GM21360 (cell line): Measurements from ENCODE around the gene ASB4.

Experiments
- ATAC-seq: cut with Tn5 transposase; IDR thresholded peaks from one replicate; pipeline ENCODE4 v1.9.1; 2021; ENCODE audit warnings: mild to moderate bottlenecking, moderate library complexity; ENCODE audit not compliant: unreplicated experiment

ASB4 gene

DNA sequence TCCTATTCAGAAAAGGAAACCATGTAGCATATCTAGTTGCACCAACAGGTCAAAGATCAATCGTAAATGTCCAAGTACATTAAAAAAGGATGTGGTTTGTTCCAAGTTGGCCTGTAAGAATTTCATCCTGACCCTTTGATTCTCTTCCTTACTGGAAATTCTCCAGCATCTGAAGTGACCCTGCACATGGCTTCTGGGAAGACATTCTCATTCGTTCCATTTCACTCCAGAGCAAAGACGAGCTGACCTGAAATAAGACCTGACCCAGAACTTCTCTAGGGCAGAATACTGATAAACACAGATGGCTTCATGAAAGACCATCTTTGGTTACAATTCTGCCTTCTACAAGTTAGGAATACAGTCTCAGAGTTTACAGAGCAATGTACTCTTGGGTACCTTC lies 39.8 kb downstream of the ASB4 start:
- no peak for ATAC-seq

DNA sequence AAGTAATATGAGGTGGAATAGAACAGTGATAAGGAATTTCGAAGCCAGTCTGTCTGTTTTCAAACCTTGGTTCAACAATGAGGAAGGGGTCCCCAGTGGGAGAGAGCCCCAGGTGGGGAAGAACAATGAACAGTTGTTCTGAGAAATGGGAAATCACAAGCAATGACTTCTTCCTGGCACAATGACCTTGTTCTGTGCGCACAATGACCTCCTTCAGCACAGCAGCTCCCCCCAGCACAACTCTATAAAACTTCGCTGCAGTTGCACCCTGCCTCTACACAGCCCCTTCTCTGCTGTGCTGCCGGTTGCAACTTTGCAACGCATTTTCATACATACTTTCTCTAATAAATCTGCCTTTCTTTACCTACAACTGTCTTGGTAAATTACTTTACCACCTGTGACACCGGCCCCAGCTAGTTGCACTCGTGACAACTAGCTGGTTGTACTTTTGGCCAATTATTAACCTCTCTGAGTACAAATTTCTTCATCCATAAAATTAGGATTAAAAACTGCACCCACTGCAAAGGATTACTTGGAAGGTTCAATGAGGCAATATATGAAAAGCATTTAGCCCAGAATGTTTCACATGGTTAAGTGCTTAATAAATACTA lies 40.5 kb downstream of the ASB4 start:
- no peak for ATAC-seq

DNA sequence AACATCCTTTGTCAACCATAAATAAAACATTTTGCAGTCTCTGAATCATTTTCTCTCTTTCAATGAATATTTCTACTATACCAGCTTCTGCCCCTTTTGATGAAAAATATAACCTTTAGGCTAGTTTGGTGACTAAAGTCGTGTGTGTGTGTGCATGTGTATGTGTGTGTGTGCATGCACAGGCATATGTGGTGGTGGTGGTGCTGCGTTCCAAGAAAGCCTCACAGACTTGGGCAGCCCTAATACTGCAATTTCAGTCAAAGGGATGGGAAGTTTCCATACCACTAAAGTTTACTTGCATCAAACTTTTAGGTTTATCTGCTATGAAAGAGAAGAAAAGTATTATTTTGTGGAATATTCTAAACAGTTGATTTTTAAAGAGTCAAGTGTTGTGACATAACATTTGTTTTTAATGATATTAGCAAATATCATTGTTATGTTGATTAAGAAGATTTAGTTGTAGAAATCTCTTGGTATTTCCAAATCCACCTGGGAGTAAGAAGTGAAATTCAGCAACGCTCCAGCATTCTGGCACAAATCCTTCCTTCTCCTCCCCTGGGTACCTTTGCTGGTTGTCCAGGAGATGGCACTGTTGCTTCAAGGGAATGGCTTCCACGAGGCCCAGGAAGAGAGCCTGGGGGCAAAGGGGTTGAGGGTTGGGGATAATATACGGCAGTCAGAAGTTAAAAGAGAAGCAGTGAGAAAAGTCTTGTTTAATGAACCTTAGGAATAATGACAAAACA lies 41.5 kb downstream of the ASB4 start:
- peak; percentile 71 for ATAC-seq

DNA sequence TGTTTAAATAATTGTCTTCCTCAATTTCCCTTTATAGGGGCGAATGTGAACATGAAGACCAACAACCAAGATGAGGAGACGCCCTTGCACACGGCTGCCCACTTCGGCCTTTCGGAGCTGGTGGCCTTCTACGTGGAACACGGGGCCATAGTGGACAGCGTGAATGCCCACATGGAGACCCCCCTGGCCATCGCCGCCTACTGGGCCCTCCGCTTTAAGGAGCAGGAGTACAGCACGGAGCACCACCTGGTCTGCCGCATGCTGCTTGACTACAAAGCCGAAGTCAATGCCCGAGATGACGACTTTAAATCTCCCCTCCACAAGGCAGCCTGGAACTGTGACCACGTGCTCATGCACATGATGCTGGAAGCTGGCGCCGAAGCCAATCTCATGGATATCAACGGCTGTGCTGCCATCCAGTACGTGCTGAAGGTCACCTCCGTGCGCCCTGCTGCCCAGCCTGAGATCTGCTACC lies 42.1 kb downstream of the ASB4 start:
- no peak for ATAC-seq

DNA sequence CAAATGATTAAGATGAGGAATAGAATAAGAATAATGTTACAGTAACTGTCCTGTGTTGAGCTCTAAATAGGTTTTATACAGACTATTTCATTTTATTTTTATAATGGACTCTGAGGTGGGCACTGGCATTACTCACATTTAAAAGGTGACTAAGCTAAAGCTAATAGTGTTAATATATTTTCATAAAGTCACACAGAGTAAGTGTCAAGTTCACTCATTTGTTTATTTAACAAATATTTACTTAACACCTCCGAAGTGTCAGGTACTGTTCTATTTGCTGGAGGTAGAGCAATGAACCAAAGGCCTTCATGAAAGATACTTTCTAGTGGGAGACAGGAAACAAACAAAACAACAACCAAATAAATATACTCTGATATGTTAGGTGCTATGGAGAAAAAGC lies 44.0 kb downstream of the ASB4 start:
- no peak for ATAC-seq

DNA sequence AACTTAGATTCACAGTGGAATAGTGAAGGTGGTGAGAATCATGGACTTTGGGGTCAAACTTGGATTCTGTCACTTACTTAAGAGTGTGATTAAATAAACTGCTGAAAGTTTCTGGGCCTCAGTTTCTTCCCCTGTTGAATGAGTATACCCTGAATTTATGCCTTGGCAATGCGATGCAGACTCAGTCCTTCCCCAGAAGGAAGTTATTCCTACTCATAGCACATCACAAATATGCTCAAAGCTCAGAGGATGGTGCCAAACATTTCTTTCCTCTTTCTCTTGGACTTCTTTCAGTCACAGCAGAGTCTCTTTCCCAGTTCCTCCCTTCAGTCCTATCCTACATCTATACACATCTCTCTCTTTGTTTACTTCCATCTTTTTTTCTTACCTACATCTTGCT lies 45.1 kb downstream of the ASB4 start:
- ATAC-seq, result no peak

DNA sequence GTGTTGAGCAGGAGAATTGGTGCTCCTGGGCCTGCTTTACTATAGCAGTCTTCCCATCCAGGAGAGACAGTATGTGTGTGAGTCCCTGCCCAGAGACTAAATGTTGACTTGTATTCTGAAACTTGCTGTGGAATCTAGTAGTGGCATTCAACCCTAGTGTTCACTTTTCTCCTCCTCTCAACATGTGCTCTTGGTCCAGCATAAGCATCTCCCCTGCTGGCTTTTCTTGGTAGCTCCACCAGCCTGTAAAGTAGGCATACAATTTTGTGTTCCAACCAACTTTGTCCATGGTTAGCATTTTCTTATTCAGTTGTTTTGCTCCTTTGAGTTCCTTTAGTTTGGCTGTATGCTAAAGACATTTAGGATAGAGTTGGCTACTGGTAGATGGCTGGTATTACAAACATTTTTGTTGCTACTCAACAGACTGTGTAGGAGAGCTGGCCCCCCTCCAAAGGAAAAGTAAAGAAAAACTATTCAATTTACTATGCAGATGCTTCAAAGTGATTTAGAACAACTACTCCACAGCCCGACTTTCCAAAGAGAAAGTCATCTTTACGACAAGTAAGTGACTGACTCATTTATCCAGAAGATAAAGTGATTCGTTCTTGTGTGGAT lies 46.0 kb downstream of the ASB4 start:
- ATAC-seq, result no peak

DNA sequence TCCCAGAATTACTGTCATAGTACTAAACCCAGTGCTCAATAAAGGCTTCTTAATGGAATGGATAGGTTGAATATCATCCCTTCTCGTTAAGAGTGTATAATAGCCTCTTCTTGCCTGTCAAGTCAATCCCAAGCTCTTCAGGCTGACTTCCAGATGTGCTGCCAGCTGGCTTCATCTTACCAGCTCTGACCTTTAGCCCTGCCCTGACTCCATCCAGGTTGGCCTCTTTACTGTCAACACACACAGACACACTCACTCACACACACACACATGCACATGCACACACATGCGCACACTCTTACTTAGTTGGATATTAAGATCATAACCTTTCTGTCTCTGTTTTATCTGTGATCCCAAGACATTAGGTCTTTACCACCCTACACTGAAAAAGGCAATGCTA lies 49.1 kb downstream of the ASB4 start:
- no peak for ATAC-seq

DNA sequence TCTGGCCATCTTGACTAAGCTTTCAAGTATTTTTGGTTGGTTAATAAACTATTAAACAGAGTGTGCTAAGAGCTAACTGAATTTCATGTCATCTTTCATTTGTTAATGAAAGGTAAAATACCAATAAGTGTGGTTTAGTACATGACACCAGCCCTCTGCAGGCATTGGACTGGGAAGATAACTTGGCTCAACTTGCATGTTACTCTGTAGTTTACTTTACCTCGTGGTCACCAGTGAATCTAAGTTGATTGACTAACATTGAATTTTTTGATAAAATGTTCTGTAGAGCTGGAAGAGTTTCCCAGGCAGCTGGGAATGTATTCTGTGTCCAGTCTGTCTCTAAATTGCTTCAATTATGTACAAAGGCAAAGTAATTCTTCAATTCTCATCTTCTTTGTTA lies 49.9 kb downstream of the ASB4 start:
- no peak for ATAC-seq

DNA sequence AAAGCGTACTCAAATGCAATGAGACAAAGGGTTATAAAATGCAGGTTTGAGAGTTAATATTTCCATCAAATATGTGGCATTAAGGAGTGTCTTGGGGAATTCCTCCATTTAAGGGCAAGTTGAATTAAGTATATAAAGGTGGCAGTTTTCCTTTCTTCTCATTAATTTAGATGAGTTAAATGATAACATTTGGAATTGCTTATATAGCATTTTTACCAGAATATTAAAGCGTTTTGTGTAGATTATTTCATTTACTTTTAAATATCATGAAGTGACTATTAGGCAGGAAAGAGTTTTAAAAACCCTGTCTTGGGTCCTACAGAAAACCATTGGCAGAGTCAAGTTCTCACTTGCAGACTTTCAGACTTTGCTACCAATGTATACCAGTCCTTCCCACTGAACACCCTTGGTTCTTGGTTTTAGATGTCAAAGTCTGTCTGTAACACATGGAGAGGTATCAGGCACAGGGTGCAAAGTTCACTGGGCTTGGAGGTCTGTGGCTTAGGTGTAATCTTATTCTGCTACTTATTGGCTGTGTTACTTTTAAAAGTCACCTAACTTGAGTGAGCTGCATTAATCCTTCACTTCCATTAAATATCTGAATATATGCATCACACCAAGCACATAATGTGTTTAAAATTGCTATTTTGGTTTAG lies 51.0 kb downstream of the ASB4 start:
- no peak for ATAC-seq

DNA sequence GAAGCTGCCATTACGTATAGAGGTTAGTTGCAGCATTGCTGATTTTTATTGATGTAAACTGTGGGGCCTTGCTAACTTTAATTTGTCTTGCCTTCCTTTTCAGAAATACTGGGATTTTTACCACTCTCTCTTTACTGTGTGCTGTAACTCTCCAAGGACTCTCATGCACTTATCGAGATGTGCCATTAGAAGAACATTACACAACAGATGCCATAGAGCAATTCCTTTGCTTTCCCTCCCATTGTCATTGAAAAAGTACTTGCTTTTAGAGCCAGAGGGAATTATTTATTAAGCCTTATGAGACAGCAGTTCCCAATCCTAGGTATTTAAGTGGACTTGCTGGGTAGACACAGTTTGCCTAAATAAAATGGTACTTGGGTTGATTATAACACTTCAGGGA lies 51.7 kb downstream of the ASB4 start:
- no peak for ATAC-seq

DNA sequence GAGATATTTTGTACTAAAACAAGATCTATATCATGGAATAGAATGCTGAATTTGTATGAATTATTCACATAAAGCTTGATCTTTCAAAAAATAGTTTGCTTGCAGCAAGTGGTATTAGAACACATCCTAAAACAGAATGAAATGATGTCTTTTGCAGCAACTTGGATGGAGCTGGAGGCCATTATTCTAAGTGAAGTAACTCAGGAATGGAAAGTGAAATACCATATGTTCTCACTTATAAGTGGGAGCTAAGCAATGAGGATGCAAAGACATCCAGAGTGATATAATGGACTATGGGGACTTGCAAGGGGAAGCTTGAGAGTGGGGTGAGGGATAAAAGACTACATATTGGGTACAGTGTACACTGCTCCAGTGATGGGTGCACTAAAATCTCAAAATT lies 53.7 kb downstream of the ASB4 start:
- ATAC-seq, result no peak

DNA sequence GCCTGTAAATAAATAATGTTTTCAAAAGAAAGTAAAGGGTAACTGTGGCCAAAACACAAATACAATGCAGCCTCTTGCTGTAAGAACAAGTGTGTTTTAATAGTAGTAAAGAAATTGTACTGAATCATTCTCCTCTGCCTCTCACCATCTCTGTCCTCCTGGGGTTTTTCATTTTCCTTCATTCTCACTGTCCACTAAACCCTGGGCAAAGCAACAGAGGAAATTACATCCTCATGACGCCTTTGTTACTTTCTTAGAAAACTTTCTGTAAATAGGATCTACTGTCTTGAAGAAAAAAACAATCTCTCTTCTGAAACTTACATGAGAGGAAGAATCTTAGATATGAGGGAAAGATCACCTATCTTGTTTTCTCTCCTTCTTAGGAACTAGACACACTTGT lies 54.6 kb downstream of the ASB4 start:
- no peak for ATAC-seq

DNA sequence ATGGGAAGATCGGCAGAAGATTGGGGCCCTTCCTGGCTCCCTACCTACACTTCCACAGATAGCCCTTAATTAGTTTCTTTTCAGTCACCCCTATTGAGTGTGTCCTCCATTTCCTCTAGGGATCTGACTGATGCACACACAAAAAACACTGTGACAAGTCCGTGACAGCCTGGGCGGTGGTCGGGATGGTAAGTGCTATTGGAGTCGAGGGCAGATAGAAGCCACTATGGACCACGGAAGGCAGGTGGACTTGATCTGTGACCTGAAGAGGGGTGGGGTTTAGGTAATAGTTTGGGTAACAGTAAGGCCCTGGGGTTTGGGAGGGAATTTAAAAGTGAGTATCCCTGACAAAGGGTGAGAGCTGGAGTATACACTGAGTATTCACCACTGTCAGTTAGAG lies 57.6 kb downstream of the ASB4 start:
- no peak for ATAC-seq

DNA sequence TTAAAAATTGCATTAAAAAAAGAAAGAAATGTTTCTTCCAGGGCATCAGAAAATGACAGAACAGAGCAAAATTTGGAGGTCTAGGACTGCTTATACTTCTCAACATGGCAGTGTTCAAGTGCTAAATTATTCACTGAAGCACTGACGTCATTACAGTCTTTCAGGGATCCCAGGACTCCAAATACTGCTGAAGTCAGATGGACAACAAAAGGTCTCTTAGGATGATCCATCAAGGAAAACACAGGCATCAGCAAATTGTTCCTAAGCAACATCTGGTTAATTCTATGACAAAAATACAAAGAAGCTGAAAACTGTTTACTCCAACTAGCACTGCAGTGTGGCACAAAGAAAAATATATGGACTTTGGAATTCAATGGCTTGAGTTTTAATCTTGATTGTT lies 58.4 kb downstream of the ASB4 start:
- no peak for ATAC-seq

DNA sequence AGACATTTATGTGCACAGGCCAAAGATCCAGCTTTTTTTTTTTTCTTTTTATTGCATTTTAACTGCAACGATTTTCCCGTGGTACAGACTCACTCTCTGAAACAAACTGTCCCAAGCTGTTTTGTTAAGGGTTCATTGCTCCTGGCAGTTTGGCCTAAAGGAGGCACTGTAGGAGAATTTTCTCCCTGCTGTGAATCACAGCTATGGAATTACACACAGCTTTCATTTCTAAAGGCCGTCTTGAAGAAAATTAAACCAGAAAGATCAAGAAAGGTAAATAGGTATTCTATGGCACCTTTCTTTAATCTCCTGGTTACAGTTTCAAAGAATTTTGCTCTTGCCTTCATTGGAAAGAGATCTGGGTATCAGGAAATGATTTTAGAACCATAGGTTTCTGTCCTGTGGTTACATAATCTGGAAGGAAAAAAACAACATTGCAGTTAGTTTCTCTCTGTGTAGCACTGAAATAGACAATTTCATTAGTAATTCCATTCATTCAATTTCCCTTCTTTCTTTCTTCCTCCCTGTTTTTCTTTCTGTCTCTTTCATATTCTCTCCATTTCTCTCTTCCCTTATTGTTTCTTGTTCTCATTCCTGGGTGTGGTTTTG lies 59.4 kb downstream of the ASB4 start:
- no peak for ATAC-seq

DNA sequence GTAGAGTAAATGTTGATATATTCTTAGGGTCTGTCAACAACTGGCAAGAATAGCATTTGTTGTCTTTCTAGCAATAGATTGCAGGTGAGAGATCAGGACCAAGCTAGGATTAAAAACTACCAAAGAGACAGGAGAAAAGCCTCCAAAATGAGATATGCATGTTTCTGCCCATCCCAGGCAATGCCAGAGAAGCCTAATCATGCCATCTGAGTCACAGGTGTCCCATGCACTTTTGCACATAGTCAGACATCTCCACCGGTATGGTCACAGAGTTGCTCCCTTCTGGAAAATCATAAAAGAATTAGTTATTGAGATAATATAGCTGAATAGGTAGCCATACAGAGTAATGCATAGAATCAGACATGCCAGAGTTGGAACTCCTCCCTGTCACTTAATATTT lies 59.9 kb downstream of the ASB4 start:
- ATAC-seq, result no peak

DNA sequence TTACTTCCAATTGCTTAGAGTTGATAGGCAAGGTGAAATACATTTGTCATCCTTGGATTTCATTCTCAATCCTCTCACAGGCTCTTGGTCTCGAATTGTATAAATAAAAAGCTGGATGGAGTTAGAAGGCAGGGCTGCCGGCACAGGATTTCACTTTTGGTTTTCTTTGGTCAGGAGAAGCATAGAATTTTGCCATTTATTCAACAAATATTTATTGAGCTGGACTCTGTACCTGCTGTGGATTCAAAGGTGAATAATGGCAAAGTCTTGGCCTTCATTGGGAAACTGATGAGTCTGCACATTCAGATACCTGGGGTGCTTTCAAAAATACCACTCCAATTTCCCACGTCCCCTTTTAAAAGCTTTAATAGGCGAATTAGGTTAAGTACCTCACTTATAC lies 60.9 kb downstream of the ASB4 start:
- no peak for ATAC-seq

DNA sequence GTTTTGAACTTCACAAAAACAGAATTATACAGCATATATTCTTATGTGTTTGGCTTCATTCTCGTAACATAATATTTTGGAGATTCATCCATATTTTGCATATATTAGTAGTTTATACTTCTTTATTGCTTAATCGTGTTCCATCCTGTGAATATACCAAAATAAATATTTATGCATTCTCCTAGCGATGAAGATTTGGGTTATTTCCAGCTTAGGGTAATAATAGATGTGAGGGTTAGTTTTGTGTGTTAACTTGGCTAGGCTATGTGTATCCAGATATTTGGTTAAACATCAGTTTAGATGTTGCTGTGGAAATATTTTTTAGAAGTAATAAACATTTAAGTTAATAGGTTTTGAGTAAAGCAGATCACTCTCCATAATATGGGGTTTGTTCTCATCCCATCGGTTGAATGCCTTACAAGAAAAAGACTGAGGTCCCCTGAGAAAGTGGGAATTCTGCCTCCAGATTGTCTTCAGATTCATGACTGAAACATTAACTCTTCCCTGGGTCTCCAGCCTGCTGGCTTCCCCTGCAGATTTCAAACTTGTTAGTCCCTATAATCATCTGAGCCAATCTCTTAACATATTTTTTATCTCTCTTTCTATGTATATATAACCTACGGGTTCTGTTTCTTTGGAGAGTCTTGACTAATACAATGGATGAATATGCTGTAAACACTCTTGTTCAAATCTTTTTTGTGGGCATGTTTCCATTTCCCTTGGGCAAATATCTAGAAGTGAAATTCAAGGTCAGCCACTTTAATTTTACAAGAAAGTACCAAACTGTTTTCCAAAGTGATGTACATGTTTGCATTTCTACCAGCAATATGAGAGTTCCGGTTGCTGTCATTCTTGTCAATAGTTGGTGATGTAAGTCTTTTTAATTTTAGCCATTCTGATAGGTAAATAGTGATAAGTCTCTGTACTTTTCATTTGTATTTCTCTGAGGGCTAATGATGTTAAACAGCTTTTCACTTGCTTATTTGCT lies 61.9 kb downstream of the ASB4 start:
- ATAC-seq, result no peak

DNA sequence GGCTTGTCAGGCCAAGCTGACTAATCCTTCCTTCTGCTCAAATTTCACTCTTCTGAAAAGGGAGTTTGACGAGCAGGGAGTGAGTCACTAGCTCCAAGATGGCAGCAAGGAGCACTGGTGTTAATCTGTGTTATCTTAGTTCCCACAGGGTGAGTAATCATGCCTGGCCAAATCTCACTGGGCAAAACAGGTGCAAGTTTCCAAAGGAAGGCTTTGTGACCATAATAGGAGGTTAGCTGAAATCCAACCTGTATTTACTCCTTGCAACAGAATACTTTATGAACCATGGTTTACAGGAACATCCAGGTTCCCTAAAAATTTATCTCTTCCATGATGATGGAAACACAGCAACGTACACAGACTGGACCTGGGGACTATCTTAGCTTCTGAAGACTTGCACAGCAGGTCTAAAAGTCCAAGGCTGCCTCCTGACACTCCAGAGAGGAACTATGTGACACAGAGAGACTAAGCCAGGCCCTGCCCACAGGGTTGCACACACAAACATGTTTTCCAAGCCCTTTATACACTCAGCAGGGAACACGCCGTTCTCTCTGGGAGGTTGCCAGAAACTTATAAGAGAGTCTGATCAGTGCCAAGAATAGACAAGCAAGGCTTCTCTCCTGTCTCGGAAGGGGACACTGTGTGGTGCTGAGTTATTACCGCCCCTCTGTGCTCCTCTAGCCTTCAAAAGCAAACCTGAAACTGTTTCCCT lies 64.2 kb downstream of the ASB4 start:
- ATAC-seq, result no peak
